Parathyroid adenoma (tissue), 2 donors: Measurements from ENCODE around the gene DOCK2.

Source experiments
- H2AFZ ChIP-seq: fragments of 300-600 bp; sonication (generic); one replicate; pipeline ENCODE4 v1.7.0; 2017; ENCODE audit warnings: antibody characterized with exemption, mild to moderate bottlenecking
- H3K27ac ChIP-seq: fragments of 300-600 bp; sonication (generic); one replicate; pipeline ENCODE4 v1.7.0; 2017
- H3K27me3 ChIP-seq: fragments of 300-600 bp; sonication (generic); one replicate; pipeline ENCODE4 v1.7.0; 2017; ENCODE audit warnings: low read length; ENCODE audit not compliant: control insufficient read depth, insufficient read depth
- H3K36me3 ChIP-seq: fragments of 300-600 bp; sonication (generic); one replicate; pipeline ENCODE4 v1.7.0; 2017; ENCODE audit warnings: low read length; ENCODE audit not compliant: control insufficient read depth, insufficient read depth
- H3K4me1 ChIP-seq: fragments of 300-600 bp; sonication (generic); one replicate; pipeline ENCODE4 v1.7.0; 2017; ENCODE audit warnings: control low read depth
- H3K4me2 ChIP-seq: fragments of 300-600 bp; sonication (generic); one replicate; pipeline ENCODE4 v1.7.0; 2017; ENCODE audit warnings: low read length
- H3K4me3 ChIP-seq: fragments of 300-600 bp; sonication (generic); one replicate; pipeline ENCODE4 v1.7.0; 2017; ENCODE audit warnings: low read depth, low read length
- H3K79me2 ChIP-seq: fragments of 300-600 bp; sonication (generic); one replicate; pipeline ENCODE4 v1.7.0; 2017; ENCODE audit warnings: control low read depth
- H3K9ac ChIP-seq: fragments of 300-600 bp; sonication (generic); one replicate; pipeline ENCODE4 v1.7.0; 2017; ENCODE audit warnings: mild to moderate bottlenecking
- H3K9me3 ChIP-seq: fragments of 300-600 bp; sonication (generic); one replicate; pipeline ENCODE4 v1.7.0; 2017; ENCODE audit warnings: low read length; ENCODE audit not compliant: control insufficient read depth
- CTCF ChIP-seq: fragments of 300-600 bp; sonication (generic); IDR thresholded peaks from one replicate; pipeline ENCODE4 v1.7.0; 2017; ENCODE audit warnings: antibody characterized with exemption, mild to moderate bottlenecking
- donor health status: primary hyperparathyroidism.

The DOCK2 gene

GRCh38 chr5:169634606-169635005, 2.5 kb upstream of the DOCK2 start:
- H3K9me3 ChIP-seq, result no peaks in the 10 kb centered on the region
- H3K79me2 ChIP-seq, result no peaks in the 10 kb centered on the region
- no peaks in the 10 kb centered on the region for H3K4me1 ChIP-seq
- H3K27me3 ChIP-seq, result peaks cover 5% of the 10 kb centered on the region
- H3K4me2 ChIP-seq, result no peak overlapping the region
- H3K36me3 ChIP-seq, result no peaks in the 10 kb centered on the region
- no peak overlapping the region for H3K9ac ChIP-seq
- H2AFZ ChIP-seq, result no peak overlapping the region
- no peak overlapping the region for H3K27ac ChIP-seq
- no peak overlapping the region for H3K4me3 ChIP-seq
- no peak for TF ChIP-seq CTCF

GRCh38 chr5:169635936-169636335, 1.1 kb upstream of the DOCK2 start:
- no peak overlapping the region for H3K27ac ChIP-seq
- H3K4me2 ChIP-seq, result no peak overlapping the region
- no peak for TF ChIP-seq CTCF
- H3K79me2 ChIP-seq, result no peaks in the 10 kb centered on the region
- H3K4me3 ChIP-seq, result no peak overlapping the region
- H3K36me3 ChIP-seq, result no peaks in the 10 kb centered on the region
- no peaks in the 10 kb centered on the region for H3K4me1 ChIP-seq
- H3K9me3 ChIP-seq, result no peaks in the 10 kb centered on the region
- H2AFZ ChIP-seq, result no peak overlapping the region
- H3K9ac ChIP-seq, result no peak overlapping the region
- peaks cover 5% of the 10 kb centered on the region for H3K27me3 ChIP-seq

GRCh38 chr5:169636477-169637084, 494 bp upstream of the DOCK2 start:
- Histone ChIP-seq H3K4me1 (no peaks in the 10 kb centered on the region), H3K36me3 (no peaks in the 10 kb centered on the region), H3K79me2 (no peaks in the 10 kb centered on the region), H2AFZ (peak overlapping the region; percentile 67), H3K9me3 (no peaks in the 10 kb centered on the region), H3K4me3 (peak overlapping the region; percentile 18), H3K27me3 (peaks cover 5% of the 10 kb centered on the region), H3K9ac (no peak overlapping the region), H3K4me2 (peak overlapping the region; percentile 45), H3K27ac (no peak overlapping the region)
- TF ChIP-seq CTCF, result no peak

GRCh38 chr5:169637549-169638121, 560 bp downstream of the DOCK2 start:
- Histone ChIP-seq H3K4me3 (no peak overlapping the region), H3K27ac (no peak overlapping the region)

More at GRCh38 chr5:169637549-169638121, 560 bp downstream of the DOCK2 start:
- H3K27me3 ChIP-seq, result peaks cover 5% of the 10 kb centered on the region
- peak overlapping the region; percentile 45 for H3K4me2 ChIP-seq
- peak overlapping the region; percentile 67 for H2AFZ ChIP-seq
- H3K36me3 ChIP-seq, result no peaks in the 10 kb centered on the region
- no peaks in the 10 kb centered on the region for H3K4me1 ChIP-seq
- H3K79me2 ChIP-seq, result no peaks in the 10 kb centered on the region
- TF ChIP-seq CTCF, result no peak
- H3K9me3 ChIP-seq, result no peaks in the 10 kb centered on the region
- no peak overlapping the region for H3K9ac ChIP-seq
